Fibroblast of pulmonary artery (primary cell): ENCODE measurements around the gene ACAP3.
"Not testable (repeated sequence)": the region's sequence is repeated elsewhere in the genome, so short reads cannot be mapped to it uniquely, and the experiment has no call there.

Source experiments
- DNase-seq: peaks from one replicate; pipeline ENCODE4 v3.0.0-alpha.2; 2010; ENCODE audit warnings: low read depth
- H3K4me3 ChIP-seq: replicated peaks from 2 replicates; pipeline ENCODE4 v1.5.1; 2011; ENCODE audit warnings: low read depth, mild to moderate bottlenecking, control low read depth, low read length, moderate library complexity
- TF ChIP-seq, protein P1 (sequence below): IDR thresholded peaks from 2 replicates; pipeline ENCODE4 v1.5.1; 2011; ENCODE audit warnings: mild to moderate bottlenecking, control low read depth, low read length, inconsistent platforms; ENCODE audit errors: missing control alignments

ACAP3 gene

GRCh38 chr1:1255078-1255477 is 52.7 kb downstream of the ACAP3 start:
- no peak overlapping the region for H3K4me3 ChIP-seq
- TF ChIP-seq, protein P1, sequence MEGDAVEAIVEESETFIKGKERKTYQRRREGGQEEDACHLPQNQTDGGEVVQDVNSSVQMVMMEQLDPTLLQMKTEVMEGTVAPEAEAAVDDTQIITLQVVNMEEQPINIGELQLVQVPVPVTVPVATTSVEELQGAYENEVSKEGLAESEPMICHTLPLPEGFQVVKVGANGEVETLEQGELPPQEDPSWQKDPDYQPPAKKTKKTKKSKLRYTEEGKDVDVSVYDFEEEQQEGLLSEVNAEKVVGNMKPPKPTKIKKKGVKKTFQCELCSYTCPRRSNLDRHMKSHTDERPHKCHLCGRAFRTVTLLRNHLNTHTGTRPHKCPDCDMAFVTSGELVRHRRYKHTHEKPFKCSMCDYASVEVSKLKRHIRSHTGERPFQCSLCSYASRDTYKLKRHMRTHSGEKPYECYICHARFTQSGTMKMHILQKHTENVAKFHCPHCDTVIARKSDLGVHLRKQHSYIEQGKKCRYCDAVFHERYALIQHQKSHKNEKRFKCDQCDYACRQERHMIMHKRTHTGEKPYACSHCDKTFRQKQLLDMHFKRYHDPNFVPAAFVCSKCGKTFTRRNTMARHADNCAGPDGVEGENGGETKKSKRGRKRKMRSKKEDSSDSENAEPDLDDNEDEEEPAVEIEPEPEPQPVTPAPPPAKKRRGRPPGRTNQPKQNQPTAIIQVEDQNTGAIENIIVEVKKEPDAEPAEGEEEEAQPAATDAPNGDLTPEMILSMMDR: no peak
- no peak for DNase-seq

DNA sequence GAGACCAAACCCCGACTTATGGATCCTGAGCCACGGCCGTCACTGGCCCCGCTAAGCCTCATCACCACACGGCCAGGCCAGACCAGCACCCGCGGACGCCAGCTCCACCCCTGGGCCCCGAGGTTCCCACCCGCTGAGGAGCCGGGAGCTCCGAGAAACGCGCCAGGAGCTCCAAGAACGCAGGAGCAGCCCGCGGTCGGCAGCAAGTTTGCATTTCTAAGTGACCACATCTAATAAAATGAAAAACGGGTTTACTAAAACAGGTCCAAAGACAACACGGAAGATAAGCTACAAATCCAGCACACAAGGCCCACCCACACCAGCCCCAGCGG is 53.1 kb downstream of the ACAP3 start:
- no peak overlapping the region for H3K4me3 ChIP-seq
- no peak for DNase-seq
- TF ChIP-seq, protein P1: no peak

GRCh38 chr1:1253972-1254666 is 53.6 kb downstream of the ACAP3 start:
- no peak for DNase-seq
- TF ChIP-seq, protein P1: no peak
- no peak overlapping the region for H3K4me3 ChIP-seq

GRCh38 chr1:1253314-1253713 is 54.4 kb downstream of the ACAP3 start:
- no peak for DNase-seq
- TF ChIP-seq, protein P1: no peak
- no peak overlapping the region for H3K4me3 ChIP-seq

DNA sequence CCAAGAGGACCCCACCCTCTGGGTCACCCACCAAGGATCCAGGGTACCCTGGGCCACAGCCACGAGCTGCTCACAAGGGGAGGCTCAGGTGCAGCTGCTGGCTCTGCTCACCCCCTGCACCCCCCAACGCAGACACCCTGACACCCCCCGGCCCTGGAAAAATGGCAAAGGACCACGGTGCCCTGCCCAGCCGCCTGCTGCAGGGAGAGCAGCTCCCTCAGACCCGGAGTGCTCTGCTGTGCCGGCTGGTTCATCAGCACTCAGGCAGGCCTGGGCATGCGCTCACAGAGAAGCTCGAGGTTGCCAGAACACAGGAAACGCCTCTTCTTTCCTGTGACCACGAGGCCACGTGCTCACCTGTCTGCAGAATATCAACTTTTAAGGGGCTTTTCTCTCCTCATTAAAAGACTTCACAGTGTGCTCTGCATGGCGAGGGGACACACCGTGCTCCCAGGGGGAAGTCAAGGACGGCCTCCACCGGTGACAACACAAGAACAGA is 56.9 kb downstream of the ACAP3 start:
- TF ChIP-seq, protein P1: no peak
- no peak for DNase-seq
- no peak overlapping the region for H3K4me3 ChIP-seq

GRCh38 chr1:1248009-1248913 is 59.5 kb downstream of the ACAP3 start:
- DNase-seq, H3K4me3 ChIP-seq: not testable (repeated sequence)

GRCh38 chr1:1247341-1247913 is 60.3 kb downstream of the ACAP3 start:
- no peak for DNase-seq
- TF ChIP-seq, protein P1: no peak
- no peak overlapping the region for H3K4me3 ChIP-seq
